DOHH2 (cell line): ENCODE data around the gene LAMB3.

Experiments used
- CTCF ChIP-seq: fragments of 200-600 bp; sonication (generic); IDR thresholded peaks from one replicate; pipeline ENCODE4 v1.5.1; 2014; ENCODE audit warnings: antibody characterized with exemption, mild to moderate bottlenecking, low read depth, low read length; ENCODE audit not compliant: poor library complexity, severe bottlenecking
- EZH2phosphoT487 ChIP-seq: fragments of 200-600 bp; sonication (generic); IDR thresholded peaks from 2 replicates; pipeline ENCODE4 v1.6.1; 2017; ENCODE audit warnings: borderline replicate concordance, mild to moderate bottlenecking, antibody characterized with exemption, low read length, moderate library complexity, mixed read lengths

DNA sequence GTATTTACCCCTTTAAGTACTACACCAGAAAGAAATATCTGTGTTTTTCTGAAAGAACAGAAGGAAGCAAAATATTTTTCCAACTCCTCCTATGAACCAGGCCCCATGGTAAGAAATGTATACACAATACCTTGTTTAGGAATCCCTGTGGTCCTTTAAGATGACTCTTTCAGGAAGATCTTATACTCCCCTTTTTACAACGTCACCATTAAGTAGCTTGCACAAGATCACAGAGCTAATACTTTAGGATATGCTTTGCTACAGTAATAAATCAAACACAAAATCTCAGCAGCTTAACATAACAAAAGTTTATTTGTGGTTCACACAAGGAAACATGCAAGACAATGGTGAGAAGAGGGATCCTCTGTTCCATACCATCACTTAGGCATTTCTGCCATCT, 8.8 kb upstream of the LAMB3 start:
- no peak for TF ChIP-seq EZH2phosphoT487
- no peak for TF ChIP-seq CTCF
